ENCODE results near the gene FUT8. TPM values are rescaled to one million over a fixed set of nuclear protein-coding genes. Genes with fewer than 3 reads are reported as not detected.

Gene FUT8
- total RNA-seq, 1 donor from 2014 or later: 18.1 TPM

DNA sequence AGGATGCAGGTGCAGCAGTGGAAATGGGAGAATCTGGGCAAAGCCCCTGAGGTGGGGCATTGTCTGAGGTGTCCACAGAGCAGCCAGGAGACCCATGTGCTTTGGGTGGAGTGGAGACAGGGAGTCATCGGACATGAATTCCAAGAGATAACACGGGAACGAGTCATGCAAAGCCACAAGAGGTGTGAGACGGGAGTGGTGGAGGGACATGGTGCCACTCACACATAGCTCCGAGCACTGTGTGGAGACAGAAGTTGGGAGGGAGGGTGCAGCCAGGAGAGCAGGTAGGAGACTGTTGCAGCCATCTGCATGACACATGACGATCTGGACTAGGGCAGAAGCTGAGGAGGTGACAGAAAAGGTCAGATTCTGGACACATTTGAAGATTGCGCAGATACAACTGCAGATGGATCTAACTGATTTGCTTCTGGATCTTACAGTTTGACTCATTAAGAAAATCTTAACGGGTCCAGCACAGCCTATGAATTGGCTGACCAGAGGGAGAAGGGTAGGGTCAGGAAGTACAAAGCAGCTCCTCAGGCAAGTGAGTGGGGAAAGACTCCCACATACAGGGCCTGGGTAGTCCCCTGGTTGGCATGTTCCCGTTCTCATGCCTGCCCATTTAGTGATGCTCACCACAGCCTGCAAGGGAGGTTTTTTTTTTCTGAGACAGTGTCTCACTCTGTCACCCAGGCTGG lies 379.8 kb downstream of the FUT8 start:
- no peak for DNase-seq (ENCODE audit: extremely low read depth, low read depth, low spot score)
